ENCODE measurements around the gene IL12B. TPM values are rescaled to one million over a fixed set of nuclear protein-coding genes. Genes with fewer than 3 reads are reported as not detected.

Gene IL12B
- total RNA-seq, 1 donor, result not detected

GRCh38 chr5:159345336-159345735 lies 15.0 kb upstream of the IL12B start:
- no peak for TF ChIP-seq CTCF (IDR thresholded peaks at IDR 0.05; ENCODE audit: extremely low read depth, low read depth, low read length)
- Histone ChIP-seq H3K79me2 (ENCODE audit: insufficient read depth, low read length) (no peaks in the 10 kb centered on the region), H3K36me3 (ENCODE audit: insufficient read depth, low read length) (no peaks in the 10 kb centered on the region), H3K4me2 (ENCODE audit: insufficient read depth, low read length) (no peak overlapping the region), H3K27me3 (ENCODE audit: insufficient read depth, low read length) (no peaks in the 10 kb centered on the region), H3K9me3 (ENCODE audit: low read depth, low read length) (peaks cover 6% of the 10 kb centered on the region), H4K20me1 (ENCODE audit: insufficient read depth, low read length) (no peaks in the 10 kb centered on the region), H2AFZ (ENCODE audit: low read length) (no peak overlapping the region), H3K4me1 (ENCODE audit: insufficient read depth, low read length) (peaks cover 12% of the 10 kb centered on the region), H3K4me3 (ENCODE audit: insufficient read depth, low read length) (no peak overlapping the region), H3K27ac (ENCODE audit: low read depth, low read length) (no peak overlapping the region)
- no peak for DNase-seq (ENCODE audit: insufficient read length, low spot score, missing footprints)

GRCh38 chr5:159343295-159344094 lies 13.2 kb upstream of the IL12B start:
- TF ChIP-seq CTCF (IDR thresholded peaks at IDR 0.05; ENCODE audit: extremely low read depth, low read depth, low read length), result no peak
- no peak overlapping the region for H3K27ac ChIP-seq (ENCODE audit: low read depth, low read length)
- no peak overlapping the region for H3K4me2 ChIP-seq (ENCODE audit: insufficient read depth, low read length)
- H3K9me3 ChIP-seq (ENCODE audit: low read depth, low read length), result peaks cover 6% of the 10 kb centered on the region
- H2AFZ ChIP-seq (ENCODE audit: low read length), result no peak overlapping the region
- peaks cover 12% of the 10 kb centered on the region for H3K4me1 ChIP-seq (ENCODE audit: insufficient read depth, low read length)
- H3K79me2 ChIP-seq (ENCODE audit: insufficient read depth, low read length), result no peaks in the 10 kb centered on the region
- no peaks in the 10 kb centered on the region for H3K27me3 ChIP-seq (ENCODE audit: insufficient read depth, low read length)
- H3K4me3 ChIP-seq (ENCODE audit: insufficient read depth, low read length), result no peak overlapping the region
- H4K20me1 ChIP-seq (ENCODE audit: insufficient read depth, low read length), result no peaks in the 10 kb centered on the region
- H3K36me3 ChIP-seq (ENCODE audit: insufficient read depth, low read length), result no peaks in the 10 kb centered on the region
- DNase-seq (ENCODE audit: insufficient read length, low spot score, missing footprints), result peak; percentile 11

- Histone ChIP-seq H3K4me2 (ENCODE audit: insufficient read depth, low read length) (no peak overlapping the region), H3K4me1 (ENCODE audit: insufficient read depth, low read length) (peaks cover 18% of the 10 kb centered on the region), H4K20me1 (ENCODE audit: insufficient read depth, low read length) (no peaks in the 10 kb centered on the region), H3K4me3 (ENCODE audit: insufficient read depth, low read length) (no peak overlapping the region), H3K36me3 (ENCODE audit: insufficient read depth, low read length) (no peaks in the 10 kb centered on the region), H3K27me3 (ENCODE audit: insufficient read depth, low read length) (no peaks in the 10 kb centered on the region), H3K79me2 (ENCODE audit: insufficient read depth, low read length) (no peaks in the 10 kb centered on the region), H2AFZ (ENCODE audit: low read length) (no peak overlapping the region), H3K27ac (ENCODE audit: low read depth, low read length) (no peak overlapping the region), H3K9me3 (ENCODE audit: low read depth, low read length) (peaks cover 6% of the 10 kb centered on the region)
- DNase-seq (ENCODE audit: insufficient read length, low spot score, missing footprints), result no peak
- no peak for TF ChIP-seq CTCF (IDR thresholded peaks at IDR 0.05; ENCODE audit: extremely low read depth, low read depth, low read length)
Observed at GRCh38 chr5:159342840-159343239, 12.6 kb upstream of the IL12B start.

GRCh38 chr5:159341906-159342310 lies 11.6 kb upstream of the IL12B start:
- no peaks in the 10 kb centered on the region for H4K20me1 ChIP-seq (ENCODE audit: insufficient read depth, low read length)
- TF ChIP-seq CTCF (IDR thresholded peaks at IDR 0.05; ENCODE audit: extremely low read depth, low read depth, low read length), result no peak
- no peaks in the 10 kb centered on the region for H3K79me2 ChIP-seq (ENCODE audit: insufficient read depth, low read length)
- H3K27me3 ChIP-seq (ENCODE audit: insufficient read depth, low read length), result no peaks in the 10 kb centered on the region
- no peak overlapping the region for H2AFZ ChIP-seq (ENCODE audit: low read length)
- H3K4me3 ChIP-seq (ENCODE audit: insufficient read depth, low read length), result no peak overlapping the region
- H3K9me3 ChIP-seq (ENCODE audit: low read depth, low read length), result peaks cover 6% of the 10 kb centered on the region
- peak overlapping the region; percentile 41 for H3K4me2 ChIP-seq (ENCODE audit: insufficient read depth, low read length)
- peaks cover 19% of the 10 kb centered on the region for H3K4me1 ChIP-seq (ENCODE audit: insufficient read depth, low read length)
- H3K36me3 ChIP-seq (ENCODE audit: insufficient read depth, low read length), result no peaks in the 10 kb centered on the region
- peak; percentile 68 for DNase-seq (ENCODE audit: insufficient read length, low spot score, missing footprints)
- peak overlapping the region; percentile 23 for H3K27ac ChIP-seq (ENCODE audit: low read depth, low read length)

All from osteoblast (primary cell).